ENCODE data around the gene NPHS1.

Gene NPHS1

DNA sequence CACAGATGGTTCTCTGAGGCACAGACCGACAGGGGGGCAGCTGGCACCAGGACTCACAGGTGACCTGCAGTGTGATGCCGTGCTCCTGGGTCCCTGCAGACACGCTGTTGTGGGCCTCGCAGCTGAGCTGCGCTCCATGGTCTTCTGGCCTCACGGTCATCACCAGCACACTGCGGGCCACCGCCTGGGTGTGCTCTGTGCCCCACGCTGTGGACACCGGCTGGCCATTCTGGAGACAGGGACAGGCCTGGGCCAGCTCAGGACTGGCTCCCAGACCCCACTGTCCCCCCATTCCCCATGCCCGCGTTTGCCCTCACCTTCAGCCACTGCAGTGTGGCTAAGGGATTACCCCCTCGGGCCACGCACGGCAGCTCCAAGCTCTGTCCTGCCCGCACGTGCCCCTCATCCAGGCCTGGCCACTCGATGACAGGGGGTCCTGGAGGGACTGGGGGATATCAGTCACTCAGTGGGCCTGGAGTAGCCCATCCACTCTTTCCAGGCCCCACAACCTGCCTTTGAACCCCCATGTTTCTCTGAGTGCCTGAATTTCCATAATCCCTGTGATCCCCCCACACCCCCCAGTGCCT is 3.3 kb downstream of the NPHS1 start:
- no peak for TF ChIP-seq POLR2AphosphoS5 (IDR thresholded peaks at IDR 0.05; ENCODE audit: borderline replicate concordance, low read depth, low read length)
- TF ChIP-seq EZH2 (IDR thresholded peaks at IDR 0.05), result no peak
- no peak for TF ChIP-seq FOXP2 (optimal IDR thresholded peaks at IDR 0.05; ENCODE audit: control extremely low read depth, extremely low read length, insufficient read depth)
- Histone ChIP-seq H3K4me3 (no peak overlapping the region), H3K27ac (no peak overlapping the region), H3K36me3 (ENCODE audit: insufficient read depth, low read length) (no peaks in the 10 kb centered on the region), H3K9me3 (ENCODE audit: low read depth, low read length) (no peaks in the 10 kb centered on the region), H3K9ac (ENCODE audit: insufficient read length) (no peak overlapping the region)
- no peak for DNase-seq (ENCODE audit: low read depth, low spot score)

DNA sequence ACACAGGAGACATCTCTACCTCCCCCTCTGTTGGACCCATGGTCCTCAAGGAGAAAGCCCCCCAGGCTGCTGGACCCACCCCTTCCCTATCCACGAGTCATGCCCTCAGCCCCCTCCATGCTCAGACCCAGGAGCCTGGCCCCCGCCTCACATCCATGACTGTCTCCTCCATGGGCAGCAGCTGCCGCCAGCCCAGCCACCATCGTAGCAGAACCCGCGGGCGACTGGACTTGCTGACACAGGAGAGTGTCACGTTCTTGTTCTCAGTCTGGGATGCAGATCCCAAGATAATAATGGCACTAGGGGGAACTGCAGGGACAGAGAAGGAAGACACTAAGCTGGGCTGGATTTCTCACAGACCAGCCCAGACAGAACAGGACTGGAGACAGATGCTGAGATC is 3.8 kb downstream of the NPHS1 start:
- no peak for DNase-seq (ENCODE audit: low read depth, low spot score)

DNA sequence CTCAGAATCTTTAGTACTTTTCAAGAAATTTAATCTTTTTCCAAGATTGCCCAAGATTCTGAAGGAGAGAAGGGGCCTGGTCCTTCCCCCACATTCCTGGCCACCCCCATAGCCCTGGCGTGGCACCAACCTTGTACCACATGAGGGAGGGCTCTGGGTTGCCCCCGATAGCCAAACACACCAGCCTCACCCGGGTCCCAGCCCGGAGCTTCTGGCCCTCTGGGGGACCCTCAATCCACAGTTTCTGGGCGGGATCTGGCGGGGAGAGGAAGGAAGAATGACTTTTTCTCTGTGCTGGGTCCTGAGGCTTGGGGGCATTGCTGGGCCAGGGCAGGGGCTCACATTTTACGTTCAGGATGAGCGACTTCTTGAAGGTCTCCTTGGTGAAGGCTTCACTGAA is 4.4 kb downstream of the NPHS1 start:
- no peak overlapping the region for H3K27ac ChIP-seq
- H3K9ac ChIP-seq (ENCODE audit: insufficient read length), result no peak overlapping the region
- no peaks in the 10 kb centered on the region for H3K36me3 ChIP-seq (ENCODE audit: insufficient read depth, low read length)
- H3K4me3 ChIP-seq, result no peak overlapping the region
- no peaks in the 10 kb centered on the region for H3K9me3 ChIP-seq (ENCODE audit: low read depth, low read length)
- no peak for DNase-seq (ENCODE audit: low read depth, low spot score)
- no peak for TF ChIP-seq FOXP2 (optimal IDR thresholded peaks at IDR 0.05; ENCODE audit: control extremely low read depth, extremely low read length, insufficient read depth)
- no peak for TF ChIP-seq POLR2AphosphoS5 (IDR thresholded peaks at IDR 0.05; ENCODE audit: borderline replicate concordance, low read depth, low read length)
- TF ChIP-seq EZH2 (IDR thresholded peaks at IDR 0.05), result no peak

More for the DNA sequence above, 3.8 kb downstream of the NPHS1 start:
- no peaks in the 10 kb centered on the region for H3K9me3 ChIP-seq (ENCODE audit: low read depth, low read length)
- H3K27ac ChIP-seq, result no peak overlapping the region
- TF ChIP-seq POLR2AphosphoS5 (IDR thresholded peaks at IDR 0.05; ENCODE audit: borderline replicate concordance, low read depth, low read length) (no peak), EZH2 (IDR thresholded peaks at IDR 0.05) (no peak), FOXP2 (optimal IDR thresholded peaks at IDR 0.05; ENCODE audit: control extremely low read depth, extremely low read length, insufficient read depth) (no peak)
- no peaks in the 10 kb centered on the region for H3K36me3 ChIP-seq (ENCODE audit: insufficient read depth, low read length)
- no peak overlapping the region for H3K9ac ChIP-seq (ENCODE audit: insufficient read length)
- no peak overlapping the region for H3K4me3 ChIP-seq

DNA sequence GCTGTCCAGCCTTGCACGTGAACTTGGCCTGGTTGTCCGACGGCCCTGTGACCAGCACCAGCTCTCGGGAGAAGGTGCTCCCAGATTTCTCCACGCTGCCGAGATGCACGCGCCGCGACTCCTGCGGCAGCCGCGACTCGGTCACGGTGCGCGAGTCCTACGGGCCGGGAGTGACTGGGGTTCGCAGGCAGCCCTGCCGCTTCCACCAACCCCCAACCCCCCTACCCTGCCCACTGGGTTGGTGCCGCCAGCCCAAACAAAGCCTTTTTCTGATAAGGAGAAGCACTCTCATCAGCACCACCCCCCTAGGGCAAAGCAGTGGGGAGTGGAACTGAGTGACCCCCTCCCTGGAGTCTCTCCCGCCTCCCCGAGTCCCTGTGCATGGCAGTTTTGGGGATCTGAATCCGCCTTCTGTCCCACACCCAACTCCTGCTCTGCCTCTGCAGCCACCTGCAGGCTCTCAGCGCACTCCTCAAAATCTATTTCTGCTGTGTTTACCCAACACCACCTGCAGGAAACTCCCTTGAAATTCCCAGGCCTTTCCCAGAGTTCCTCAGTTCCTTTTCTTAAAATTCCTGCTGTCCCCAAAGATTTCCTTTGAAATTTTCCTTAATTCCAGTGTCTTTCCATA is 6.2 kb downstream of the NPHS1 start:
- DNase-seq (ENCODE audit: low read depth, low spot score), result no peak
- TF ChIP-seq FOXP2 (optimal IDR thresholded peaks at IDR 0.05; ENCODE audit: control extremely low read depth, extremely low read length, insufficient read depth), result no peak
- no peak overlapping the region for H3K27ac ChIP-seq
- no peaks in the 10 kb centered on the region for H3K36me3 ChIP-seq (ENCODE audit: insufficient read depth, low read length)
- H3K4me3 ChIP-seq, result no peak overlapping the region
- H3K9me3 ChIP-seq (ENCODE audit: low read depth, low read length), result no peaks in the 10 kb centered on the region
- H3K9ac ChIP-seq (ENCODE audit: insufficient read length), result no peak overlapping the region

DNA sequence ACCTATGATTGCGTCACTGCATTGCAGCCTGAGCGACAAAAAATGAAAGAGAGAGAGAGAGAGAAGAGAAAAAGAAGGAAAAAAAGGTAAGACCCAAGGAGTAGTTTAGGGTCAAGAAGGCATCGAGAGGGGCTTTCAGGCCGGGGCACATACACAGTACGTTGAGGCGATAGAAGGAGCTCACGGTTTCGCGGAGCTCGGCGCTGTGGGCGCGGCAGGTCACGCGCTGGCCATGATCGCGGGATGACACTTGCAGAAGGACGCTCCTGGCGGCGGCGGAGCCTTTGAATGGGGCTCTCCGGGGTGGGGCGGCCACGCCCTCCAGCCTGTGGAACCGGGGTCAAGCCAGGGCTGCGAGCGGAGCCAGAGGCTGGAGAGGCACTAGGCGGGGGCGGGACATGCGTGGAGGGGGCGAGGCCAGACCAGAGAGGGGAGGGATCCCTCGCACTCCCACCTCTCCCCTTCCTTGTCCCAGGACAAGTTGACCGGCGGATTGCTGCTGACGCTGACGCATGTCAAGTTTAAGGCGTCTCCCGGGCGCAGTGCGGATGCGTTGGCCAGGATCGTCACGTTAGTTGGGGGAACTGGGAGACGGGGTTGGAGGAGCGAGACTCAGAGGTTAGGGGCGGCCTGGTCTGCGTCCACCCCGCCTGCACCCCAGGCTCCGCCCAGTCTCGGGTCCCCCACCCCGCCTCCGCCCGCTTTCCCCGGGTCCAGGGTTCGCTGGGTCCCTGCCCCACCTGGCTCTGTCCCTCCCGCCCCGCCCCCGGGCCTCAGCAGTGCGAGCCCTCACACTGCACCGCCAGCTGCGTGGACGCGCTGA is 6.9 kb downstream of the NPHS1 start:
- no peak overlapping the region for H3K4me3 ChIP-seq

DNA sequence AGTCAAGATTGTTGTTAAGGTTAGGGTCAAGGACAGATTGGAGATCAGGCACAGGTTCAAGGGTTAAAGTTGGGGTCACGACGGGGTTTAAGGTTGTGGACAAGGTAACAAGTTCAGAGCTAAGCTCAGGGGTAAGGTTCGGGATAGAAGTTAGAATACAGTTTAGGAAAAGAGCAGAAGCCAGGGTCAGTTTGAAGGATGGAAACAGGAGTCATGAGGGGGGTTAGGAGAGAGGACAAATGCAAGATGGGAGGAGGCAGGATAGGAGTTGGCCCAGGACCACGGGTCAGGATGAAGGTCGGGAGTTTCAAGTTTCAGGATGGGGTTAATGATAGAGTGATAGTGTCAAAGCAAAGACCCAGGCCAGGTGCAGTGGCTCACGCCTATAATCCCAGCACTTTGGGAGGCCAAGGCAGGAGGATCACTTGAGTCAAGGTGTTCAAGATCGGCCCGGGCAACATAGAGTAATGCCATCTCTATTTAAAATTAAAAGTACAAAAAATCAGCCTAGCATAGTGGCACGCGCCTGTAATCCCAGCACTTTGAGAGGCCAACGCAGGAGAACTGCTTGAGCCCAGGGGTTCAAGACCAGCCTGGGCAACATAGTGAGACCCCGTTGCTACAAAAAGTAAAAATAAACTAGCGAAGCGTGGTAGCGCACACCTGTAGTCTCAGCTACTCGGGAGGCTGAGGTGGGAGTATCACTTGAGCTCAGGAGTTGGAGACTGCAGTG is 7.7 kb downstream of the NPHS1 start:
- TF ChIP-seq POLR2AphosphoS5 (IDR thresholded peaks at IDR 0.05; ENCODE audit: borderline replicate concordance, low read depth, low read length) (no peak), EZH2 (IDR thresholded peaks at IDR 0.05) (no peak), FOXP2 (optimal IDR thresholded peaks at IDR 0.05; ENCODE audit: control extremely low read depth, extremely low read length, insufficient read depth) (no peak)
- Histone ChIP-seq H3K36me3 (ENCODE audit: insufficient read depth, low read length) (no peaks in the 10 kb centered on the region), H3K9me3 (ENCODE audit: low read depth, low read length) (no peaks in the 10 kb centered on the region), H3K9ac (ENCODE audit: insufficient read length) (no peak overlapping the region), H3K4me3 (no peak overlapping the region), H3K27ac (no peak overlapping the region)
- no peak for DNase-seq (ENCODE audit: low read depth, low spot score)

More for the DNA sequence above, 6.9 kb downstream of the NPHS1 start:
- Histone ChIP-seq H3K36me3 (ENCODE audit: insufficient read depth, low read length) (no peaks in the 10 kb centered on the region), H3K27ac (no peak overlapping the region), H3K9me3 (ENCODE audit: low read depth, low read length) (no peaks in the 10 kb centered on the region), H3K9ac (ENCODE audit: insufficient read length) (no peak overlapping the region)
- no peak for TF ChIP-seq POLR2AphosphoS5 (IDR thresholded peaks at IDR 0.05; ENCODE audit: borderline replicate concordance, low read depth, low read length)
- no peak for TF ChIP-seq FOXP2 (optimal IDR thresholded peaks at IDR 0.05; ENCODE audit: control extremely low read depth, extremely low read length, insufficient read depth)
- TF ChIP-seq EZH2 (IDR thresholded peaks at IDR 0.05), result no peak
- DNase-seq (ENCODE audit: low read depth, low spot score), result no peak

DNA sequence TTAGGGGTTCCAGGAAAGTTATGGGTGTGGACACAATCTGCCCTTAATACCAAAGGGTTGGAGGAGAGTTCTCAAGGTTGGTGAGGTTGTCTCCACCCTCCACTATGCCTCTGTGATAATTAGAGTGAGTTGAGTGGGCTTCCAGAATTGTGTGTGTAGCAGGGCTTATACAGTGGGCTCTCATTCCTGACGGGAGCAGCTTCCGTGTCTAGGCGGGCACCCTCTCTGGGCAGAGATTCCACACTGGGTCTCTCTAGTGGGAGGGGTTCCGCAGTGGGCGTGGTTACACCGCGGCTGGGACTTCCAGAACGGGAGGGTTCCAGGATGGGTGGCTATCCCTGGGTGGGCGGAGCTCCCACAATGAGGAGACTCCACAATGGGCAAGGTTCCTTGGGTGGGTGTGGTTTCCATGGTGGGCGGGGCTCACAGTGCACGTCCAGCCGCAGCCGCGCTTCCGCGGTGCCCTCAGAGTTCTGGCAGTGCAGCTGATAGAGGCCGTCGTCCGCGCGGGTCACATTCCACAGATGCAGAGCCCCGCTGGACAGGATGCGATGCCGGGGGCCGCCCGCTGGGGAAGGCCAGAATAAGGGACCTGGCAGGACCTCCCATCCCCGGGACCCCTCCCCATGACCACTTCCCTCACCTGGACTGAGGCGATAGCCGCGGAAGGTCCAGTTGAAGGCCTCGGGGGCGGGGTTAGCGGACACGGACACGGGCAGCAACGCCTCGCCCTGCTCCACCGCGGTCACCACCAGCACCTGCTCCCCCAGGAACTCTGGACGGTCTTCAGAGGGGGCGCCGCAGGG is 8.4 kb downstream of the NPHS1 start:
- DNase-seq (ENCODE audit: low read depth, low spot score), result no peak
- H3K27ac ChIP-seq, result no peak overlapping the region
- H3K9ac ChIP-seq (ENCODE audit: insufficient read length), result no peak overlapping the region
- H3K4me3 ChIP-seq, result no peak overlapping the region
- TF ChIP-seq EZH2 (IDR thresholded peaks at IDR 0.05) (no peak), POLR2AphosphoS5 (IDR thresholded peaks at IDR 0.05; ENCODE audit: borderline replicate concordance, low read depth, low read length) (no peak), FOXP2 (optimal IDR thresholded peaks at IDR 0.05; ENCODE audit: control extremely low read depth, extremely low read length, insufficient read depth) (no peak)
- no peaks in the 10 kb centered on the region for H3K9me3 ChIP-seq (ENCODE audit: low read depth, low read length)
- H3K36me3 ChIP-seq (ENCODE audit: insufficient read depth, low read length), result no peaks in the 10 kb centered on the region

All from SK-N-MC (cell line).